ENCODE results near the gene RDH5. TPM values are rescaled to one million over a fixed set of nuclear protein-coding genes. Genes with fewer than 3 reads are reported as not detected.
A peak's percentile ranks its signal among the peaks of the same experiment; 100 is the strongest.

The RDH5 gene
- total and polyA plus RNA-seq, 2 of the 4 experiments (the other 2 are of a cell fraction) = 7.3 to 18.8 TPM

DNA sequence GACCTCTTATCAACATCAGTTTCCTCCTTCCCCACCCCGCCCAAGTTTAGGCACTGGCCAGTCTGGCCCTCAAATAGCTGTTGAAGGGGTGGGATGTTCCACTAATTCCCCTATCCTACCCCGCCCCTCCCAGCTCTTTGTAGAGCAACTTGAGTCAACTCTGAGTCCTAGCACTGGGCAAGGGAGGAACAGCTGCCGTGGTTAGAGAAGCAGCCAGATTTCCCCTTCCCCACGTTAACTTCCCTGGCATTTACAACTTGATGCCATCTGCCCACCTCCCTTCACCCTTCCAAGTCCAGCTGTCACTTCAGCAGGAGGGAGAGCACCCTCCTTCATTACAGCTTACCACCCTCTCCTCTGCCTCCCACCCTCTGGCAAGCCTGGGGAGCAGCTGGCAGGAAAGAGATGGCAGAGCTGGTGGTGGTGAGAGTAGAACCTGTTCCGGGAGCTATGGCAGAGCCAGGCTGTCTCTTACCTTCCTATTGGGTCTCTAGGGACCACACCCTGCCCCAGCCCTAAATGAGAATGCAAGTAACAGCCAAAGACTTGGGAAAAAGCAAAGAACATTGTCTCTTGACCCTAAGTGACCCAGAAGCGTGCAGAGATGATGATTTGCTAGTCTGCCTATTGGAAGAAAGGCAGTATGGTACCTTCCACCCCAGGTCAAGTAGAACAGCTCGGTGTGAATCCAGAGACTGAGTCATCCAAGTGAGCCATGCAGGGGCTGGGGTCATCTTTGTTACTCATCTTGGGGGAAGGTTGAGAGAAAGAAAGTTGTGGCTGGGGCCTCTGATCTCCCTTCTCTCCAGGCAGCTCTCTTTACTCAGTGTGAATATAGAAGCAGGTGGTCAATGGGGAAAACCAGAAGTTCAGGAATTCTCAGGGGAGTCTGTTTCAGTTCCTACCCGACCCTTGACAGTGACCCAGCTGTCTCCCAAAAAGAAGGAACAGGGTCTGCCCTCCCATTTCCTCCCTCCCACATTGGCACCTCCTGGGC is 2.9 kb upstream of the RDH5 start:
- H3K4ac ChIP-seq (ENCODE audit: low read depth, low read length) = peak overlapping the region; percentile 82
- WGBS, 2 experiments (ENCODE audit: extremely low coverage in 2 of 2, insufficient read length in 1 of 2) = 50% methylated on average over 2 of the region's 8 CpGs; no CpG with 5 or more reads in 1 of the 2 experiments
- in situ Hi-C loops (cut with MboI; ENCODE audit: low sequenced_read_pairs) = no loop called here
- peak overlapping the region; percentile 78 for H2AK9ac ChIP-seq (replicated peaks; ENCODE audit: low read depth, low read length, poor library complexity)
- H2BK5ac ChIP-seq (ENCODE audit: low read depth, low read length, poor library complexity, severe bottlenecking) = peak overlapping the region; percentile 71
- H3K79me1 ChIP-seq (ENCODE audit: low read depth in 1 of 2, low read length in 2 of 2) = peaks cover 17 to 53% of the 10 kb centered on the region in 2 experiments
- TF ChIP-seq BHLHE40 (IDR thresholded peaks at IDR 0.05; ENCODE audit: low read depth, low read length) = peak; percentile 77
- TF ChIP-seq RCOR1 (IDR thresholded peaks at IDR 0.05; ENCODE audit: insufficient replicate concordance, low read length) = no peak
- no peak; the same call in 1 of the 2 replicates for TF ChIP-seq RAD21 (IDR thresholded peaks at IDR 0.05; ENCODE audit: low read length)
- no peak for TF ChIP-seq SMC3 (IDR thresholded peaks at IDR 0.05; ENCODE audit: low read depth, low read length)
- TF ChIP-seq, protein P1, sequence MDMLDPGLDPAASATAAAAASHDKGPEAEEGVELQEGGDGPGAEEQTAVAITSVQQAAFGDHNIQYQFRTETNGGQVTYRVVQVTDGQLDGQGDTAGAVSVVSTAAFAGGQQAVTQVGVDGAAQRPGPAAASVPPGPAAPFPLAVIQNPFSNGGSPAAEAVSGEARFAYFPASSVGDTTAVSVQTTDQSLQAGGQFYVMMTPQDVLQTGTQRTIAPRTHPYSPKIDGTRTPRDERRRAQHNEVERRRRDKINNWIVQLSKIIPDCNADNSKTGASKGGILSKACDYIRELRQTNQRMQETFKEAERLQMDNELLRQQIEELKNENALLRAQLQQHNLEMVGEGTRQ (IDR thresholded peaks at IDR 0.05; ENCODE audit: low read depth, low read length) = no peak
- peak; percentile 86 for TF ChIP-seq FOS (IDR thresholded peaks at IDR 0.05; ENCODE audit: low read depth, low read length)
- no peak for TF ChIP-seq MXI1 (IDR thresholded peaks at IDR 0.05; ENCODE audit: borderline replicate concordance, low read depth, low read length)
- no peak for TF ChIP-seq CEBPB (IDR thresholded peaks at IDR 0.05; ENCODE audit: low read depth, low read length)
- no peak for TF ChIP-seq MAFK (IDR thresholded peaks at IDR 0.05; ENCODE audit: low read depth, low read length)
- H3K9ac ChIP-seq (ENCODE audit: low read depth, low read length) = peak overlapping the region; percentile 70; the same call in 1 of the 2 replicates
- H2AK5ac ChIP-seq (ENCODE audit: low read depth, low read length) = peak overlapping the region; percentile 98
- ATAC-seq (ENCODE audit: low read depth) = no peak
- H2BK120ac ChIP-seq (ENCODE audit: low read depth, low read length) = peak overlapping the region; percentile 59
- peak overlapping the region; percentile 38 for H3K27ac ChIP-seq (ENCODE audit: insufficient read depth, low read length)
- intact Hi-C loops (cut with micrococcal nuclease) = no loop called here
- peak overlapping the region; percentile 83 to 95 for H4K8ac ChIP-seq (ENCODE audit: low read depth in 2 of 2, low read length in 2 of 2)
- peaks cover 32% of the 10 kb centered on the region for H3K9me1 ChIP-seq (ENCODE audit: insufficient read depth, low read length)
- peaks cover 16% of the 10 kb centered on the region for H4K20me1 ChIP-seq (ENCODE audit: insufficient read depth, low read length)
- H3K4me1 ChIP-seq (ENCODE audit: control insufficient read depth, insufficient read depth, low read length) = peaks cover 42% of the 10 kb centered on the region
- no TSS peak for BruUV-seq (replicated peaks)
- H2BK20ac ChIP-seq (ENCODE audit: low read depth, low read length) = 0 out of 2 replicates have a peak overlapping the region, but pooled peaks have one; percentile 26
- H3K4me3 ChIP-seq (ENCODE audit: insufficient read depth, low read depth, low read length) = peak overlapping the region; percentile 78
- H3K14ac ChIP-seq (replicated peaks; ENCODE audit: low read depth, low read length) = peak overlapping the region; percentile 65
- no peak overlapping the region for H3K56ac ChIP-seq (ENCODE audit: extremely low read depth, insufficient read depth, low read length)
- POLR2A ChIA-PET (ENCODE audit: unreplicated experiment) = no interaction called here
- no peaks in the 10 kb centered on the region for H3K36me3 ChIP-seq (ENCODE audit: control insufficient read depth, insufficient read depth, low read length)
- dilution Hi-C loops (cut with HindIII; ENCODE audit: low sequenced_read_pairs, unreplicated experiment) = no loop called here
- H3K18ac ChIP-seq (ENCODE audit: low read depth, low read length) = peak overlapping the region; percentile 11; the same call in 1 of the 2 replicates
- peak; percentile 86 for DNase-seq
- no peaks in the 10 kb centered on the region for H3K9me3 ChIP-seq (ENCODE audit: control insufficient read depth, insufficient read depth, low read length)
- peak overlapping the region; percentile 65 for H2AFZ ChIP-seq (replicated peaks; ENCODE audit: low read length, poor library complexity)
- H3K23ac ChIP-seq (ENCODE audit: low read depth, low read length) = peak overlapping the region; percentile 80
- peak overlapping the region; percentile 26; the same call in 1 of the 2 replicates for H4K5ac ChIP-seq (ENCODE audit: low read depth, low read length)
- peak overlapping the region; percentile 94 for H3K4me2 ChIP-seq (ENCODE audit: low read depth, low read length)
- H4K91ac ChIP-seq (ENCODE audit: insufficient read depth, low read depth, low read length) = peak overlapping the region; percentile 78
- CTCF ChIA-PET = no interaction called here
- no peaks in the 10 kb centered on the region for H3K27me3 ChIP-seq (ENCODE audit: control insufficient read depth, insufficient read depth, low read length)
- H2BK15ac ChIP-seq (ENCODE audit: low read depth, low read length) = peak overlapping the region; percentile 47; the same call in 1 of the 3 replicates
